Parathyroid adenoma (tissue), 2 donors: Measurements from ENCODE around the gene ZNF524.

Source experiments
- H2AFZ ChIP-seq: fragments of 300-600 bp; sonication (generic); one replicate; pipeline ENCODE4 v1.7.0; 2017; ENCODE audit warnings: antibody characterized with exemption, mild to moderate bottlenecking
- H3K27ac ChIP-seq: fragments of 300-600 bp; sonication (generic); one replicate; pipeline ENCODE4 v1.7.0; 2017
- H3K27me3 ChIP-seq: fragments of 300-600 bp; sonication (generic); one replicate; pipeline ENCODE4 v1.7.0; 2017; ENCODE audit warnings: low read length; ENCODE audit not compliant: control insufficient read depth, insufficient read depth
- H3K36me3 ChIP-seq: fragments of 300-600 bp; sonication (generic); one replicate; pipeline ENCODE4 v1.7.0; 2017; ENCODE audit warnings: low read length; ENCODE audit not compliant: control insufficient read depth, insufficient read depth
- H3K4me1 ChIP-seq: fragments of 300-600 bp; sonication (generic); one replicate; pipeline ENCODE4 v1.7.0; 2017; ENCODE audit warnings: control low read depth
- H3K4me2 ChIP-seq: fragments of 300-600 bp; sonication (generic); one replicate; pipeline ENCODE4 v1.7.0; 2017; ENCODE audit warnings: low read length
- H3K4me3 ChIP-seq: fragments of 300-600 bp; sonication (generic); one replicate; pipeline ENCODE4 v1.7.0; 2017; ENCODE audit warnings: low read depth, low read length
- H3K79me2 ChIP-seq: fragments of 300-600 bp; sonication (generic); one replicate; pipeline ENCODE4 v1.7.0; 2017; ENCODE audit warnings: control low read depth
- H3K9ac ChIP-seq: fragments of 300-600 bp; sonication (generic); one replicate; pipeline ENCODE4 v1.7.0; 2017; ENCODE audit warnings: mild to moderate bottlenecking
- H3K9me3 ChIP-seq: fragments of 300-600 bp; sonication (generic); one replicate; pipeline ENCODE4 v1.7.0; 2017; ENCODE audit warnings: low read length; ENCODE audit not compliant: control insufficient read depth
- TF ChIP-seq, protein P1 (sequence below): fragments of 300-600 bp; sonication (generic); IDR thresholded peaks from one replicate; pipeline ENCODE4 v1.7.0; 2017; ENCODE audit warnings: antibody characterized with exemption, mild to moderate bottlenecking
- donor health status: primary hyperparathyroidism.

The ZNF524 gene

DNA sequence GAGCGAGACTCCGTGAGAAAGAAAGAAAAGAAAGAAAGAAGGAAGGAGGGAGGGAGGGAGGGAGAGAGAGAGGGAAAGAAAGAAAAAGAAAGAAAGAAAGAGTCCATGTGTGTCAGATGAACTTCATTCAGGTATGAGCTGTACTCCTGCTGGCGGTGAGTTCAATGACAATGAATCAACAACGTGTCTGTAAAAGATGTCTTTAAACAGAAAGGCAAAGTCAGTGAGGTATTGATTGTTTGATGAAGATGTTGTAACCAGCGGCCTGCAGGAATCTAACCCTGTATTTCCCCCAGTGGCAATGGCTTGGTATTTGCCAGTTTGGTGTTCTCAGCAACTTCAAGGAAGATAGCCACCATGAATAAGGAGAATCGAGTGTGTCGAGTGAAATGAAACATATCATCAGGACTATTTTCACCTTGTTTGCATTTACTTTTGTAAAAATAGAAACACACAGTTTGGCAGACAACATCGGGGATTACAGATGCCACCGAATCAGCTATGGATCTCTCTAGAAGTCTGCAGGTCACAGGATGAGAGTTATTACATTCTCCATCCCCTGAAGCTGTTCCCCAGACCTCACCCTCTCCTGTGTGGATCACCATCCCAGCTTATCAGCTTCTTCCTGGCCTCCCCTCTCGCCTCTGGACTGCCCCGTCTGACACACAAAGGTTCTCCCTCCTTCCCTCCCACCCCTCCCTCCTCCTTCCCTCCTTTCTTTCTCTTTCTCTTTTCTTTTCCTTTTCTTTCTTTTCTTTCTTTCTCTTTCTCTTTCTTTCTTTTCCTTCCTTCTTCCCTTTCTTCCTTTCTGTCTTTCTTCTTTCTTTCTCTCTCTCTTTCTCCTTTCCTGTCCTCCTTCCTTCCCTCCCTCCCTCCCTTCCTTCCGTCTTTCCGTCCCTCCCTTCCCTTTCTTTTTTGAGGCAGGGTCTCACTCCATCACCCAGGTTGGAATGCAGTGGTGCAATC, 46.6 kb upstream of the ZNF524 start:
- Histone ChIP-seq H2AFZ (no peak overlapping the region), H3K4me1 (no peaks in the 10 kb centered on the region), H3K9me3 (no peaks in the 10 kb centered on the region), H3K4me2 (no peak overlapping the region), H3K79me2 (no peaks in the 10 kb centered on the region), H3K27me3 (no peaks in the 10 kb centered on the region), H3K27ac (no peak overlapping the region), H3K4me3 (no peak overlapping the region), H3K9ac (no peak overlapping the region), H3K36me3 (no peaks in the 10 kb centered on the region)
- TF ChIP-seq, protein P1, sequence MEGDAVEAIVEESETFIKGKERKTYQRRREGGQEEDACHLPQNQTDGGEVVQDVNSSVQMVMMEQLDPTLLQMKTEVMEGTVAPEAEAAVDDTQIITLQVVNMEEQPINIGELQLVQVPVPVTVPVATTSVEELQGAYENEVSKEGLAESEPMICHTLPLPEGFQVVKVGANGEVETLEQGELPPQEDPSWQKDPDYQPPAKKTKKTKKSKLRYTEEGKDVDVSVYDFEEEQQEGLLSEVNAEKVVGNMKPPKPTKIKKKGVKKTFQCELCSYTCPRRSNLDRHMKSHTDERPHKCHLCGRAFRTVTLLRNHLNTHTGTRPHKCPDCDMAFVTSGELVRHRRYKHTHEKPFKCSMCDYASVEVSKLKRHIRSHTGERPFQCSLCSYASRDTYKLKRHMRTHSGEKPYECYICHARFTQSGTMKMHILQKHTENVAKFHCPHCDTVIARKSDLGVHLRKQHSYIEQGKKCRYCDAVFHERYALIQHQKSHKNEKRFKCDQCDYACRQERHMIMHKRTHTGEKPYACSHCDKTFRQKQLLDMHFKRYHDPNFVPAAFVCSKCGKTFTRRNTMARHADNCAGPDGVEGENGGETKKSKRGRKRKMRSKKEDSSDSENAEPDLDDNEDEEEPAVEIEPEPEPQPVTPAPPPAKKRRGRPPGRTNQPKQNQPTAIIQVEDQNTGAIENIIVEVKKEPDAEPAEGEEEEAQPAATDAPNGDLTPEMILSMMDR = no peak

DNA sequence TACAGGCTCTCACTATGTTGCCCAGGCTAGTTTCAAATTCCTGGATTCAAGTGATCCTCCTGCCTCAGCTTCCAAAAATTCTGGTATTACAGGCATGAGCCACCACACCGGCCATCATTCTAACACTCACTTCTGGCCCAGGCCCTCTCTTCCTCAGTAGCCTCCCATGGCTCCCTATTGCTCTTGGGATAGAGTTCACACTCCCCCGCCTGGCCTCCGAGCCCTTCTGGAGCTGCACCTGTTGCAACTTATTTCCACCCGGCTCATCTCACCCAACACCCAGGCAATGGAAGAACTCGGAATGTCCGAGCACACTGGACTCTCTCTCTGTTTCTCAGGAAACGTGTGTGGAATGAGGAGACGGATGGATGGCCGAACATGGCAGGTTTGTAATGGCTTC, 45.8 kb upstream of the ZNF524 start:
- H3K4me3 ChIP-seq = no peak overlapping the region
- H3K27ac ChIP-seq = no peak overlapping the region
- no peaks in the 10 kb centered on the region for H3K79me2 ChIP-seq
- no peak overlapping the region for H3K4me2 ChIP-seq
- H3K9me3 ChIP-seq = no peaks in the 10 kb centered on the region
- TF ChIP-seq, protein P1 = no peak
- H3K9ac ChIP-seq = no peak overlapping the region
- H3K36me3 ChIP-seq = no peaks in the 10 kb centered on the region
- H2AFZ ChIP-seq = no peak overlapping the region
- no peaks in the 10 kb centered on the region for H3K4me1 ChIP-seq
- no peaks in the 10 kb centered on the region for H3K27me3 ChIP-seq

DNA sequence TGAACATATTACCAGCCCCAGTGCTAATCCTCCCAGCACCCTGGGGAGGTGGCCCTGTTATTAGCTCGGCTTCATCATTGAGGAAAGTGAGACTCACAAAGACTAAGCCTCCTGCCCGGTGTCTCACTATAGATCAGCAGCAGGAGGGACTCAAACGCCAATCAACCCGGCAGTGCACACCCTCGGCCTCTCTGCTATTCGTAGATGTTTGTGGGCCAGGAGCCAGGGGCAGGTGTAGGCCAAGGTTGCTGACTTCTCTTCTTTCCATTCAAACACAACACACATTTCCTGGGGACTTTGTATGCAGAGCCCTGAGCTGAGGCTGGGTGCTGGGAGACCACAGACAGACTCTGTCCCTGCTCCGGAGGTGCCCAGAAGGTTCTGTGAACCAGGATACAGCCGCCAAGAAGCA, 45.3 kb upstream of the ZNF524 start:
- no peak overlapping the region for H3K9ac ChIP-seq
- H3K9me3 ChIP-seq = no peaks in the 10 kb centered on the region
- no peaks in the 10 kb centered on the region for H3K36me3 ChIP-seq
- no peaks in the 10 kb centered on the region for H3K79me2 ChIP-seq
- H3K4me3 ChIP-seq = no peak overlapping the region
- no peaks in the 10 kb centered on the region for H3K4me1 ChIP-seq
- H3K4me2 ChIP-seq = no peak overlapping the region
- no peaks in the 10 kb centered on the region for H3K27me3 ChIP-seq
- H3K27ac ChIP-seq = no peak overlapping the region
- H2AFZ ChIP-seq = no peak overlapping the region
- TF ChIP-seq, protein P1 = no peak

DNA sequence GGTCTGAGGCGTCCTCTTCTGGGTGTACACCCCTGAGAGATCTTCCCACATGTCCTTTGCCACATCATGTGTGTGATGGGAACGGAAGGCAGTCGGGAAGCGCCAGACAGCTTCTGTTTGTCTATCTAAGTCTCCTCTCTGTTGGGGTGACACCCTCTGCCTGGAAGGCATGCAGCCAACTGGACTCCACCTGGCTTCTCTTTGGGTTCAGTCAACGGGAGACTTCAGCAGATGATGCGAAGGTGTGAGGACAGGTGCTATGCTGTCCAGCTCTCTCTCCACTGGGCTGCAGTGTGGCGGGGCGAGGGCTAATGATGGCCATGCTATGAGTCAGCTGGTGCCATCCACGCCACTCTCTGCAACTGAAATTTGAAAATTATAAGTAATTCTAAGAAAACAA, 40.4 kb upstream of the ZNF524 start:
- Histone ChIP-seq H3K79me2 (no peaks in the 10 kb centered on the region), H3K4me1 (no peaks in the 10 kb centered on the region), H2AFZ (no peak overlapping the region), H3K4me3 (no peak overlapping the region), H3K27me3 (no peaks in the 10 kb centered on the region), H3K9me3 (no peaks in the 10 kb centered on the region), H3K9ac (no peak overlapping the region), H3K27ac (no peak overlapping the region), H3K36me3 (no peaks in the 10 kb centered on the region), H3K4me2 (no peak overlapping the region)
- TF ChIP-seq, protein P1 = no peak
